ENCODE results near the gene RCBTB2. TPM values are rescaled to one million over a fixed set of nuclear protein-coding genes. Genes with fewer than 3 reads are reported as not detected.

The RCBTB2 gene
- total and polyA plus RNA-seq, 9 of the 15 experiments (the other 6 are each of a cell fraction or from before 2014, with no cell fraction given), result 0.91 to 3.3 (median 1.5) TPM

DNA sequence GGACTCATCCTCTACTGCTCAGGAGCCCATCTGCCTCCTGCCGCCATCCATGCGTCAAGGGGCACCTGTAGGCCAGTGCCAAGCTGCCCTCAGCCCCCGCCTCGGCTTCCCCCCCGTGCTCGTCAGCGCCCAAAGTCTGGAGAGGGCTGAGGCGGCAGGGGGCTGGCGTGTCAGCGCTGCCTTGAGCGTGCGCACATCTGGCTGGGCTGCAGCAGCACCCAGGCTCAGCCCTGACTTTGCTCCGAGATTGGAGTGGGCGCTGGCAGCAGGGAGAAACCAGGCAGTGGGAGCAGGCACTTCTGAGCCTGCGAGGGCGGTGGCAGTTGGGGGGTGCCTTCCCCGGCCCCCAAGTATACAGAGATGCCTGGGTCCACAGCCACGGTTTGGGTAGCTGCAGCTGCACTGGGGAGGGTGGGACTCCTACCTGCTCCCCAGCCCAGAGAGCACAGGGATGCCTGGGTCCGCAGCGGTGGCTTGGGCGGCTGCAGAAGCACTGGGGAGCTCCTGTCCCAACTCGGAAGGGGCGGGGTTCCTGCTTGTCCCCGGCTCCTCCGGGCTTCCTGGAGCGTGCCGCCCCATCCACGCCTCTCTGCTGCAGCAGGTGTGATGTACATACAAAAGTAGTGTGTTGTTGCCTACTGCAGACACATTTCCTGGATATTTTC lies 75.2 kb downstream of the RCBTB2 start:
- peaks cover 2% of the 10 kb centered on the region; the same call in 1 of the 3 replicates for H3K36me3 ChIP-seq (ENCODE audit: control insufficient read depth, insufficient read depth, low read length)
- no peak for DNase-seq (ENCODE audit: extremely low read depth in 1 of 4, low spot score in 3 of 4)
- no peak overlapping the region for H3K27ac ChIP-seq (ENCODE audit: extremely low read depth, low read depth, low read length)
- no peaks in the 10 kb centered on the region for H3K27me3 ChIP-seq (ENCODE audit: control insufficient read depth in 2 of 2, insufficient read depth in 2 of 2, low read length in 2 of 2)
- H3K4me1 ChIP-seq (replicated peaks in 1 of 2; ENCODE audit: control insufficient read depth in 2 of 2, insufficient read depth in 2 of 2, low read length in 2 of 2), result no peaks in the 10 kb centered on the region
- no peaks in the 10 kb centered on the region for H4K20me1 ChIP-seq (replicated peaks; ENCODE audit: control insufficient read depth, insufficient read depth, low read length)
- H3K4me3 ChIP-seq, result no peak overlapping the region
- no peak overlapping the region for H2AFZ ChIP-seq (ENCODE audit: low read depth, low read length)
- no peaks in the 10 kb centered on the region for H3K9me3 ChIP-seq (replicated peaks; ENCODE audit: control insufficient read depth, insufficient read depth, low read depth, low read length)
- H3K9ac ChIP-seq (ENCODE audit: insufficient read depth in 1 of 2, low read depth in 2 of 2, low read length in 2 of 2), result no peak overlapping the region
- ChIA-PET CTCF (ENCODE audit: low intra/inter-chr PET ratio) (no interaction called here), POLR2A (no interaction called here)
- BruUV-seq (replicated peaks), result no TSS peak
- TF ChIP-seq, protein P1, sequence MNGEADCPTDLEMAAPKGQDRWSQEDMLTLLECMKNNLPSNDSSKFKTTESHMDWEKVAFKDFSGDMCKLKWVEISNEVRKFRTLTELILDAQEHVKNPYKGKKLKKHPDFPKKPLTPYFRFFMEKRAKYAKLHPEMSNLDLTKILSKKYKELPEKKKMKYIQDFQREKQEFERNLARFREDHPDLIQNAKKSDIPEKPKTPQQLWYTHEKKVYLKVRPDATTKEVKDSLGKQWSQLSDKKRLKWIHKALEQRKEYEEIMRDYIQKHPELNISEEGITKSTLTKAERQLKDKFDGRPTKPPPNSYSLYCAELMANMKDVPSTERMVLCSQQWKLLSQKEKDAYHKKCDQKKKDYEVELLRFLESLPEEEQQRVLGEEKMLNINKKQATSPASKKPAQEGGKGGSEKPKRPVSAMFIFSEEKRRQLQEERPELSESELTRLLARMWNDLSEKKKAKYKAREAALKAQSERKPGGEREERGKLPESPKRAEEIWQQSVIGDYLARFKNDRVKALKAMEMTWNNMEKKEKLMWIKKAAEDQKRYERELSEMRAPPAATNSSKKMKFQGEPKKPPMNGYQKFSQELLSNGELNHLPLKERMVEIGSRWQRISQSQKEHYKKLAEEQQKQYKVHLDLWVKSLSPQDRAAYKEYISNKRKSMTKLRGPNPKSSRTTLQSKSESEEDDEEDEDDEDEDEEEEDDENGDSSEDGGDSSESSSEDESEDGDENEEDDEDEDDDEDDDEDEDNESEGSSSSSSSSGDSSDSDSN (IDR thresholded peaks at IDR 0.05; ENCODE audit: borderline replicate concordance in 1 of 2, low read depth in 2 of 2, low read length in 2 of 2), result no peak
- TF ChIP-seq IRF2 (CRISPR knock-in tag; IDR thresholded peaks at IDR 0.05), result no peak
- no peak for TF ChIP-seq ZBED1 (IDR thresholded peaks at IDR 0.05)
- TF ChIP-seq, protein P2, sequence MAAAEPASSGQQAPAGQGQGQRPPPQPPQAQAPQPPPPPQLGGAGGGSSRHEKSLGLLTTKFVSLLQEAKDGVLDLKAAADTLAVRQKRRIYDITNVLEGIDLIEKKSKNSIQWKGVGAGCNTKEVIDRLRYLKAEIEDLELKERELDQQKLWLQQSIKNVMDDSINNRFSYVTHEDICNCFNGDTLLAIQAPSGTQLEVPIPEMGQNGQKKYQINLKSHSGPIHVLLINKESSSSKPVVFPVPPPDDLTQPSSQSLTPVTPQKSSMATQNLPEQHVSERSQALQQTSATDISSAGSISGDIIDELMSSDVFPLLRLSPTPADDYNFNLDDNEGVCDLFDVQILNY (CRISPR knock-in tag; IDR thresholded peaks at IDR 0.05), result no peak
- TF ChIP-seq HNRNPLL (IDR thresholded peaks at IDR 0.05; ENCODE audit: low read depth, low read length, poor library complexity, severe bottlenecking), result no peak
- TF ChIP-seq HDGF (IDR thresholded peaks at IDR 0.05), result no peak
- TF ChIP-seq, protein P3, sequence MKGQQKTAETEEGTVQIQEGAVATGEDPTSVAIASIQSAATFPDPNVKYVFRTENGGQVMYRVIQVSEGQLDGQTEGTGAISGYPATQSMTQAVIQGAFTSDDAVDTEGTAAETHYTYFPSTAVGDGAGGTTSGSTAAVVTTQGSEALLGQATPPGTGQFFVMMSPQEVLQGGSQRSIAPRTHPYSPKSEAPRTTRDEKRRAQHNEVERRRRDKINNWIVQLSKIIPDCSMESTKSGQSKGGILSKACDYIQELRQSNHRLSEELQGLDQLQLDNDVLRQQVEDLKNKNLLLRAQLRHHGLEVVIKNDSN (CRISPR knock-in tag; IDR thresholded peaks at IDR 0.05), result no peak
- no peak for TF ChIP-seq ZC3H4 (CRISPR knock-in tag; IDR thresholded peaks at IDR 0.05; ENCODE audit: borderline replicate concordance)
- no peak for TF ChIP-seq PURB (CRISPR knock-in tag; IDR thresholded peaks at IDR 0.05; ENCODE audit: low read depth)
- TF ChIP-seq, protein P4, sequence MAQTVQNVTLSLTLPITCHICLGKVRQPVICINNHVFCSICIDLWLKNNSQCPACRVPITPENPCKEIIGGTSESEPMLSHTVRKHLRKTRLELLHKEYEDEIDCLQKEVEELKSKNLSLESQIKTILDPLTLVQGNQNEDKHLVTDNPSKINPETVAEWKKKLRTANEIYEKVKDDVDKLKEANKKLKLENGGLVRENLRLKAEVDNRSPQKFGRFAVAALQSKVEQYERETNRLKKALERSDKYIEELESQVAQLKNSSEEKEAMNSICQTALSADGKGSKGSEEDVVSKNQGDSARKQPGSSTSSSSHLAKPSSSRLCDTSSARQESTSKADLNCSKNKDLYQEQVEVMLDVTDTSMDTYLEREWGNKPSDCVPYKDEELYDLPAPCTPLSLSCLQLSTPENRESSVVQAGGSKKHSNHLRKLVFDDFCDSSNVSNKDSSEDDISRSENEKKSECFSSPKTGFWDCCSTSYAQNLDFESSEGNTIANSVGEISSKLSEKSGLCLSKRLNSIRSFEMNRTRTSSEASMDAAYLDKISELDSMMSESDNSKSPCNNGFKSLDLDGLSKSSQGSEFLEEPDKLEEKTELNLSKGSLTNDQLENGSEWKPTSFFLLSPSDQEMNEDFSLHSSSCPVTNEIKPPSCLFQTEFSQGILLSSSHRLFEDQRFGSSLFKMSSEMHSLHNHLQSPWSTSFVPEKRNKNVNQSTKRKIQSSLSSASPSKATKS (CRISPR knock-in tag; IDR thresholded peaks at IDR 0.05), result no peak
- H3K4me2 ChIP-seq (ENCODE audit: insufficient read depth, low read length), result no peak overlapping the region
- intact Hi-C loops (cut with micrococcal nuclease), result no loop called here
- no peaks in the 10 kb centered on the region for H3K79me2 ChIP-seq (ENCODE audit: control insufficient read depth, insufficient read depth, low read length)
- FAIRE-seq, result no peak
- WGBS (ENCODE audit: insufficient coverage, low coverage, missing lambda C conversion rate), result 50% methylated on average over 2 of the region's 28 CpGs
- in situ Hi-C loops (cut with MboI), result no loop called here
- no peaks in the 10 kb centered on the region for H3K9me1 ChIP-seq (ENCODE audit: control insufficient read depth, insufficient read depth, low read length)
- ATAC-seq, result no peak
